Measurements from ENCODE around the gene GIGYF2. TPM values are rescaled to one million over a fixed set of nuclear protein-coding genes. Genes with fewer than 3 reads are reported as not detected.
A peak's percentile ranks its signal among the peaks of the same experiment; 100 is the strongest.

GIGYF2 gene
- total and polyA plus RNA-seq, 2 of the 13 experiments (the other 11 are each of a cell fraction or from before 2014, with no cell fraction given), result 44.9 to 73.5 TPM

- TF ChIP-seq, protein P1, sequence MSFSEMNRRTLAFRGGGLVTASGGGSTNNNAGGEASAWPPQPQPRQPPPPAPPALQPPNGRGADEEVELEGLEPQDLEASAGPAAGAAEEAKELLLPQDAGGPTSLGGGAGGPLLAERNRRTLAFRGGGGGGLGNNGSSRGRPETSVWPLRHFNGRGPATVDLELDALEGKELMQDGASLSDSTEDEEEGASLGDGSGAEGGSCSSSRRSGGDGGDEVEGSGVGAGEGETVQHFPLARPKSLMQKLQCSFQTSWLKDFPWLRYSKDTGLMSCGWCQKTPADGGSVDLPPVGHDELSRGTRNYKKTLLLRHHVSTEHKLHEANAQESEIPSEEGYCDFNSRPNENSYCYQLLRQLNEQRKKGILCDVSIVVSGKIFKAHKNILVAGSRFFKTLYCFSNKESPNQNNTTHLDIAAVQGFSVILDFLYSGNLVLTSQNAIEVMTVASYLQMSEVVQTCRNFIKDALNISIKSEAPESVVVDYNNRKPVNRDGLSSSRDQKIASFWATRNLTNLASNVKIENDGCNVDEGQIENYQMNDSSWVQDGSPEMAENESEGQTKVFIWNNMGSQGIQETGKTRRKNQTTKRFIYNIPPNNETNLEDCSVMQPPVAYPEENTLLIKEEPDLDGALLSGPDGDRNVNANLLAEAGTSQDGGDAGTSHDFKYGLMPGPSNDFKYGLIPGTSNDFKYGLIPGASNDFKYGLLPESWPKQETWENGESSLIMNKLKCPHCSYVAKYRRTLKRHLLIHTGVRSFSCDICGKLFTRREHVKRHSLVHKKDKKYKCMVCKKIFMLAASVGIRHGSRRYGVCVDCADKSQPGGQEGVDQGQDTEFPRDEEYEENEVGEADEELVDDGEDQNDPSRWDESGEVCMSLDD (CRISPR knock-in tag; IDR thresholded peaks at IDR 0.05; ENCODE audit: borderline replicate concordance), result no peak
- TF ChIP-seq ZNF234 (CRISPR knock-in tag; conservative IDR thresholded peaks at IDR 0.05), result no peak
- TF ChIP-seq RFXAP (CRISPR knock-in tag; IDR thresholded peaks at IDR 0.05; ENCODE audit: borderline replicate concordance), result peak; percentile 96
- no peak for TF ChIP-seq ZNF790 (CRISPR knock-in tag; IDR thresholded peaks at IDR 0.05; ENCODE audit: borderline replicate concordance)
- TF ChIP-seq DZIP1 (CRISPR knock-in tag; IDR thresholded peaks at IDR 0.05), result no peak
- TF ChIP-seq, protein P2, sequence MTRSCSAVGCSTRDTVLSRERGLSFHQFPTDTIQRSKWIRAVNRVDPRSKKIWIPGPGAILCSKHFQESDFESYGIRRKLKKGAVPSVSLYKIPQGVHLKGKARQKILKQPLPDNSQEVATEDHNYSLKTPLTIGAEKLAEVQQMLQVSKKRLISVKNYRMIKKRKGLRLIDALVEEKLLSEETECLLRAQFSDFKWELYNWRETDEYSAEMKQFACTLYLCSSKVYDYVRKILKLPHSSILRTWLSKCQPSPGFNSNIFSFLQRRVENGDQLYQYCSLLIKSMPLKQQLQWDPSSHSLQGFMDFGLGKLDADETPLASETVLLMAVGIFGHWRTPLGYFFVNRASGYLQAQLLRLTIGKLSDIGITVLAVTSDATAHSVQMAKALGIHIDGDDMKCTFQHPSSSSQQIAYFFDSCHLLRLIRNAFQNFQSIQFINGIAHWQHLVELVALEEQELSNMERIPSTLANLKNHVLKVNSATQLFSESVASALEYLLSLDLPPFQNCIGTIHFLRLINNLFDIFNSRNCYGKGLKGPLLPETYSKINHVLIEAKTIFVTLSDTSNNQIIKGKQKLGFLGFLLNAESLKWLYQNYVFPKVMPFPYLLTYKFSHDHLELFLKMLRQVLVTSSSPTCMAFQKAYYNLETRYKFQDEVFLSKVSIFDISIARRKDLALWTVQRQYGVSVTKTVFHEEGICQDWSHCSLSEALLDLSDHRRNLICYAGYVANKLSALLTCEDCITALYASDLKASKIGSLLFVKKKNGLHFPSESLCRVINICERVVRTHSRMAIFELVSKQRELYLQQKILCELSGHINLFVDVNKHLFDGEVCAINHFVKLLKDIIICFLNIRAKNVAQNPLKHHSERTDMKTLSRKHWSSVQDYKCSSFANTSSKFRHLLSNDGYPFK (CRISPR knock-in tag; IDR thresholded peaks at IDR 0.05; ENCODE audit: borderline replicate concordance), result no peak
- TF ChIP-seq PTBP1 (IDR thresholded peaks at IDR 0.05; ENCODE audit: low read depth, low read length, poor library complexity, severe bottlenecking), result no peak
- TF ChIP-seq SKI (IDR thresholded peaks at IDR 0.05; ENCODE audit: partially characterized antibody), result no peak
- TF ChIP-seq, protein P3, sequence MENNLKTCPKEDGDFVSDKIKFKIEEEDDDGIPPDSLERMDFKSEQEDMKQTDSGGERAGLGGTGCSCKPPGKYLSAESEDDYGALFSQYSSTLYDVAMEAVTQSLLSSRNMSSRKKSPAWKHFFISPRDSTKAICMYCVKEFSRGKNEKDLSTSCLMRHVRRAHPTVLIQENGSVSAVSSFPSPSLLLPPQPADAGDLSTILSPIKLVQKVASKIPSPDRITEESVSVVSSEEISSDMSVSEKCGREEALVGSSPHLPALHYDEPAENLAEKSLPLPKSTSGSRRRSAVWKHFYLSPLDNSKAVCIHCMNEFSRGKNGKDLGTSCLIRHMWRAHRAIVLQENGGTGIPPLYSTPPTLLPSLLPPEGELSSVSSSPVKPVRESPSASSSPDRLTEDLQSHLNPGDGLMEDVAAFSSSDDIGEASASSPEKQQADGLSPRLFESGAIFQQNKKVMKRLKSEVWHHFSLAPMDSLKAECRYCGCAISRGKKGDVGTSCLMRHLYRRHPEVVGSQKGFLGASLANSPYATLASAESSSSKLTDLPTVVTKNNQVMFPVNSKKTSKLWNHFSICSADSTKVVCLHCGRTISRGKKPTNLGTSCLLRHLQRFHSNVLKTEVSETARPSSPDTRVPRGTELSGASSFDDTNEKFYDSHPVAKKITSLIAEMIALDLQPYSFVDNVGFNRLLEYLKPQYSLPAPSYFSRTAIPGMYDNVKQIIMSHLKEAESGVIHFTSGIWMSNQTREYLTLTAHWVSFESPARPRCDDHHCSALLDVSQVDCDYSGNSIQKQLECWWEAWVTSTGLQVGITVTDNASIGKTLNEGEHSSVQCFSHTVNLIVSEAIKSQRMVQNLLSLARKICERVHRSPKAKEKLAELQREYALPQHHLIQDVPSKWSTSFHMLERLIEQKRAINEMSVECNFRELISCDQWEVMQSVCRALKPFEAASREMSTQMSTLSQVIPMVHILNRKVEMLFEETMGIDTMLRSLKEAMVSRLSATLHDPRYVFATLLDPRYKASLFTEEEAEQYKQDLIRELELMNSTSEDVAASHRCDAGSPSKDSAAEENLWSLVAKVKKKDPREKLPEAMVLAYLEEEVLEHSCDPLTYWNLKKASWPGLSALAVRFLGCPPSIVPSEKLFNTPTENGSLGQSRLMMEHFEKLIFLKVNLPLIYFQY (CRISPR knock-in tag; IDR thresholded peaks at IDR 0.05; ENCODE audit: borderline replicate concordance), result peak; percentile 52; the same call in 1 of the 2 replicates
- TF ChIP-seq CHD4 (IDR thresholded peaks at IDR 0.05; ENCODE audit: borderline replicate concordance, low read length), result peak; percentile 67; the same call in 1 of the 2 replicates
- peak; percentile 94 for TF ChIP-seq ARID5B (CRISPR knock-in tag; IDR thresholded peaks at IDR 0.05)
These were observed 160.0 kb downstream of the GIGYF2 start (continued) for GRCh38 chr2:232857158-232857563.
